Fibroblast of peridontal ligament (primary cell): ENCODE data around the gene EXOSC3.

Source experiments
- DNase-seq: peaks from one replicate; pipeline ENCODE4 v3.0.0-alpha.2; 2010; ENCODE audit errors: extremely low read depth

The EXOSC3 gene

DNA sequence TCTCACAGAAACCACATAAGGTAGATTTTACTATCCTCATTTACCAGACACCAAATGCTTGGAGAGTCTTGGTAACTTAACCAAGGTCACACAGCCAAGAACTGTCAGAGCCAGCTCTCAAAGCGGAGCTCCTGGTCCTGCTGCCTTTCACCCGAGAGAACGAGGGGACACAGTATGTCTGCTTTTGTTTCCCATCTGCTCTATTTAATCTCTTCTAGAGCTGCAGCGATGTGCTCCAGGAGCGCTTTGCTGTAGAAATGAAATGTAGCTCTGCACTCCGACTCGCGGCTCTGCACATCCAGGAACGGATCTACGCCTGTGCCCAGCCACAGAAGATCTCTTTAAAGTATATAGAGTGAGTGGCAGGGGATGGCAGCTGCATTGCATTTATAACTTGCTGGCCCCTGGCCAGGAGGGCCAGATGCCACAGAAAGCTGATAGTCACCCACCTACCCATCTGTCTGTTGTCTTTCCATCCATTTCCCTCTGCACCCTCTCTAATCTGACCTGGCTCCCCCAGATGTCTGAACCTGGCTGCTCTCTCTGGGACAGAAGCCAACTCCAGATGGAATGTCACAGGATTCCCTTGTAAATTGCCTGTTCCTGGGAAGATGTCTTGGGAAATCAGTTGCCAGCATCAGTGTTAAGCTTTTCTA lies 52.6 kb downstream of the EXOSC3 start:
- no peak for DNase-seq

DNA sequence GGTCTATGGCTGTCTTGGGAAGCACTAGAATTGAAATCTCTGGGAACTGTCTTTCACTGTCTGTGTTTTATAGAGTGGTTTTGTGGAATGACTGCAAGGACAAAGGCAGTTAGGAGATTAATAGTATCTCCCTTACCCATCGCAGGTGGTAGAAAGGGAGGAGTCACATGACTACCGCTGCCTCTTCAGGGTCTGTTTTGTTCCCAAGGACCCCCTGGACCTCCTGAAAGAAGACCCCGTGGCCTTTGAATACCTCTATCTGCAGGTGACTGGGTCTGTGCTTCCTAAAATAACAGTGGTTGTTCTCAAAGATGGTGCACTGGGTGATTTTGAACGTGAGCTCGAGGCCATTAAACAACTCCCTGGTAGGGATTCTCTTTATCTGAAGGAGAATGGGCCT lies 54.0 kb downstream of the EXOSC3 start:
- DNase-seq, result no peak

DNA sequence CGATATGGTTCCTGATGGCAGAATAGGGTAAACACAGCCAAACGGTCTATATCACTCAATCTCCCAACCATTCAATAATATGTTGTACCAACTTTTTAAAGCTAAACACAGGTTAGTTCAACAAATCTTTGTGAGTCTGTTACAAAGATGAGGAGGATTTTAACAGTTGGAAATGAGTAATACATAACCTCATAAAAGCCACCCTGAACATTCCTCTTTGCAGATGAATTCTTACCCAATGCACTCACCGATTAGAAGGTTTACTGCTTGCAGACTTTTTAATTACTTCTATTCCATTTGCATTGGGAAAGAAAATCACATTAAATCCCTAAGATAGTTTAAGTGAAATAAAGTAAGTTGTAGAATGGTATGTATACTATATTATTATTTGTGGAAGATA lies 54.6 kb downstream of the EXOSC3 start:
- no peak for DNase-seq
